PC-9 (cell line): ENCODE data around the gene COL5A1.

ENCODE experiments used
- EZH2 ChIP-seq: fragments of 200-600 bp; sonication (generic); IDR thresholded peaks from 2 replicates; pipeline ENCODE4 v1.8.0; 2017; ENCODE audit warnings: antibody characterized with exemption, low read depth
- TF ChIP-seq, protein P1 (sequence below): fragments of 200-600 bp; sonication (generic); conservative IDR thresholded peaks from 2 replicates; pipeline ENCODE4 v1.6.1; 2017; ENCODE audit warnings: mixed run types, antibody characterized with exemption, mild to moderate bottlenecking, moderate library complexity

DNA sequence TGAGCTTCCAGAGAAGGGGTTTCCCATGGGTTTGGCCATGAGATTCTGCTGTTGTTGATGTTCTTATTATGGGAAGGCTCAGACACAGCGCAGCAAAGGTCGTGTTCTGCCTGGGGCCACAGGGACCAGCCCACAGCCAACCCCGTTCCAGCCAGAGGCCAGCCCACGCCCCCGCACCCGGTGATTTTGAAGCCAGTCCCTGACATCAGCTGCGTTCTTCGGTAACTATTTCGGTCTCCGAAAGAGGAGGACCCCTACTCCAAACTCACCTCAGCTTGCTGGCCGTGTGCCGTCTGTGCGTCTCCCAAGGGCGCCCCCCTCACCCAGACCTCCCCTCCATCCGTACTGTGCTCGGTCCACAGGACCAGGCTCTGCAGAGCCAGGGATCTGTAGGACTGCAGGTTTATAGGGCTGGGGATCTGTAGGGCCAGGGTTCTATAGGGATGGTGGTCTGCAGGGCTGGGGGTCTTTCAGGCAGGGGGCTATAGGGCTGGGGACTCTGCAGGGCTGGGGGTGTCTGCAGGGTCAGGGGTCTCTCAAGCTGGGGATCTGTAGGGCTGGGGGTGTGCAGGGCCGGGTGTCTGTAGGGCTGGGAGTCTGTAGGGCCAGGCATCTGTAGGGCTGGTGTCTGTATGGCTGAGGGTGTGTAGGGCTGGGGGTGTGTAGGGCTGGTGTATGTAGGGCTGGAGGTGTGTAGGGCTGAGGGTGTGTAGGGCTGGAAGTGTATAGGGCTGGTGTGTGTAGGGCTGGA, 11.8 kb downstream of the COL5A1 start:
- TF ChIP-seq, protein P1, sequence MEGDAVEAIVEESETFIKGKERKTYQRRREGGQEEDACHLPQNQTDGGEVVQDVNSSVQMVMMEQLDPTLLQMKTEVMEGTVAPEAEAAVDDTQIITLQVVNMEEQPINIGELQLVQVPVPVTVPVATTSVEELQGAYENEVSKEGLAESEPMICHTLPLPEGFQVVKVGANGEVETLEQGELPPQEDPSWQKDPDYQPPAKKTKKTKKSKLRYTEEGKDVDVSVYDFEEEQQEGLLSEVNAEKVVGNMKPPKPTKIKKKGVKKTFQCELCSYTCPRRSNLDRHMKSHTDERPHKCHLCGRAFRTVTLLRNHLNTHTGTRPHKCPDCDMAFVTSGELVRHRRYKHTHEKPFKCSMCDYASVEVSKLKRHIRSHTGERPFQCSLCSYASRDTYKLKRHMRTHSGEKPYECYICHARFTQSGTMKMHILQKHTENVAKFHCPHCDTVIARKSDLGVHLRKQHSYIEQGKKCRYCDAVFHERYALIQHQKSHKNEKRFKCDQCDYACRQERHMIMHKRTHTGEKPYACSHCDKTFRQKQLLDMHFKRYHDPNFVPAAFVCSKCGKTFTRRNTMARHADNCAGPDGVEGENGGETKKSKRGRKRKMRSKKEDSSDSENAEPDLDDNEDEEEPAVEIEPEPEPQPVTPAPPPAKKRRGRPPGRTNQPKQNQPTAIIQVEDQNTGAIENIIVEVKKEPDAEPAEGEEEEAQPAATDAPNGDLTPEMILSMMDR = no peak
- no peak for TF ChIP-seq EZH2
